ENCODE measurements around the gene SOX13.

Gene SOX13

DNA sequence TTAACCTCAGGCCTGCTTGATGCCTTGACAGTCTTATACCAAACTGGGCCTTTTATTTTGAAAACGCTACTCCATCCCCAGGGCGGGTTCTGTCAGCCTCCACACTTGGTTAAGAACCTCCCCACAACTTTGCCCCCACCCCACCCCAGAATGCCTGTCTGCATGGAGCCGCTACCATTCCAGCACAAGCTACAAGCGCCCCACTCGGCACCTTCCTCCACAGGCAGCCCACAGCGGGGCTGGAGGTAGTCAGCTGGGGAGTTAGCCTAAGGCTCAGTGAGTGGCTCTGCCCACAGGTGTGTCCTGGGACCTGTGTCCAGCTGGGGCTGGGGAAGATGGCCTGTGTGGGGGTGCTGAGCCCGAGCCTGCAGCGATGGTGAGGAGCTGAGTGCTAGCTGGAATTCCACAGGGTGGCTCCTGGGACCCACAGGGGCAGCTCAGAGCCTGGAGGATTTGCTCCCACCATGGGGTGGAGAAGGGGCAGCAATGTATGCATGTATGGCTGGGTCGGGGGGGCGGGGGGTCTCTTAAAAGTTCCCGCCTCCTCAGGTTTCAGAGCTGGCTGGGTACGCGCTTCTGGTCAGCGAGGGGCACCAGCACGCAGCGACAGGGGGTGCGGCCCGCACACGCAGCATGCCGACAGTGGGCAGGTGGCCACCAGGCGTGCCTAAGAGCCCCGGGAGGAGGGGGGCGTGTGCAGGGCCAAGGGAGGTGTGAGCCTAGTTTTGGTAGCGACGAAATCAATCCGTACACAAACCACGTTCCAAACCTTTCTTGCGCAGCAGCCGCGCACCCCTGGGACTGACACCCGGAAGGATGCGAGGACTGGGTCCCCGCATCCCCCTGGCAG lies 78.0 kb downstream of the SOX13 start:
- Mint-ChIP-seq H3K9me3 (no peaks in the 10 kb centered on the region), H3K36me3 (ENCODE audit: low read depth) (no peaks in the 10 kb centered on the region), H3K4me3 (peak overlapping the region; percentile 59), H3K4me1 (ENCODE audit: low read depth) (peaks cover 9% of the 10 kb centered on the region), H3K27me3 (no peaks in the 10 kb centered on the region), H3K27ac (no peak overlapping the region)
- no peak for DNase-seq

DNA sequence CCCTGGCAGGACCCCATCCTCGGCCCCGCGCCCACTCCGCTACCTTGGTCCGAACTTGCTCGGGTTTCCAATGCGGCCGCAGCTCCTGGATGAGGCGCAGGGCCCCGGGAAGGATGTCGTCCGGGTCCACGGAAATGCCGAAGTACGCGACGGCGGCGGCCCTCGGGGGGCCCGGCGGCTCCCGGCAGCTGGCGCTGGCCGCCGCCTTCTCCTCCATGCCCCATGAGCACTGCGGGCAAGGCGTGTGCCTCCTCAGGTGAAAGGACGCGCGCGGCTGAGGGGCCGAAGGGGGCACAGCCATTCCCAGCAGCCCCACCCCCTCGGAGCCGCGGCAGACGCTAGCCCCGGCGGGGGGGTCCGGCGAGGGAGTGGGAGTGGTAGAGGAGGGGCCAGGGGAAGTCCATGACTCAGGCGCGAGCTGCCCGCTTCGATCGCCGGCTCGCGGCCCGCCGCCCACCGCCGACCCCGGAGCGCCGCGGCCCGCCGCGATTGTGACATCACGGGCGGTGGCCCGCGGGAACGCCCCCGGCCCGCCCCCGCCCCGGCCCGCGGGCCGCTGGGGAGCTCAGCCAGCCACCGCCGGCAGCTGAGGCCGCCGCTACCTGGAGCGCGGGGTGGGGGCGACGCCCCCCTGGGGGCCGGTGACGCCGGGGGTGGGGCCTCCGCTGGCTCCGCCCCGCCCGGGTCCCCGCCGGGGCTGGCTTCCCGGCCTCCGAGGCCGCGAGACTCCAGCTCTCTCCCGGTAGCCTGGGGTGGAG lies 78.8 kb downstream of the SOX13 start, which contains the start of gene ETNK2:
TSS of gene ETNK2 (minus strand) at position 493 of the 758 bp plus-strand sequence. CDS start at position 301, 192 bp downstream.
- Mint-ChIP-seq H3K4me1 (ENCODE audit: low read depth) (peaks cover 9% of the 10 kb centered on the region), H3K27ac (no peak within 1 kb of the TSS), H3K9me3 (no peaks in the 10 kb centered on the region), H3K27me3 (no peaks in the 10 kb centered on the region), H3K4me3 (peak within 1 kb of the TSS; percentile 66), H3K36me3 (ENCODE audit: low read depth) (no peaks in the 10 kb centered on the region)
- peak; percentile 71 for DNase-seq

DNA sequence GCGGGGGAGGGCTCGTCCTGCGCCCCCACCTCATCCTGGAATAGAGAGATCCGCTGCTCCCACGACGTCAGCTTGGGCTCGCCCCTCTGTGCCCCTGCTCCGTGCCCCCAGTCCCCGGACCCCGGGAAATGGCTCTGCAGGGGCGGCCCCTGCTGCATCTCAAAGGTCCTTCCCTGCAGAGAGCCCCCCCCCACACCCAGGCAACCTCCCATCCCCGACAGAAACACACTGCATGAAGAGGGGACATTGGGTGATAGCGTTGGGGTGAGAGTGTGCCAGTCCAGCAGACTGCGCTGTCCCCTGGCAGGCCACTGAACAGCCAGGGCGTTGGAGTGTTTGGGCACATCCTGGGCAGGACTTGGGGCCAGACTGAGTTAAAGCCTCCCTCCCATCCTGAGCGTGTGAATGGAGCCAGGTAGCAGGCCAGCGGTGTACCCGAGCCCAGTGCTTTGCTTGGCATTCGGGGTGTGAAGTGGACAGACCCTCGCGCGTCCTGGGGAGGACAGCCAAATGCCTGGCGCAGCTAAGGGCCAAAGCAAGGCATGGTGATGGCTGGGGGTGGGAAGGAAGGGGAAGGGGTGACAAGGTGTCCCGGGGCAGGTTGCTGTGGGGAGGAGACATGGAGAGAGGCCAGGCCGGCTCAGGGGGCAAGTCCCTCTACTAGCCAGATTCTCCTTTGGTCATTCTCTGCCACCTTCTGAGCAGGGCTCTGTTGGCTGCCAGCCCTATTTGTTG lies 79.6 kb downstream of the SOX13 start:
- DNase-seq = no peak
- Mint-ChIP-seq H3K4me3 (peak overlapping the region; percentile 66), H3K4me1 (ENCODE audit: low read depth) (peaks cover 9% of the 10 kb centered on the region), H3K9me3 (no peaks in the 10 kb centered on the region), H3K27me3 (no peaks in the 10 kb centered on the region), H3K27ac (no peak overlapping the region), H3K36me3 (ENCODE audit: low read depth) (no peaks in the 10 kb centered on the region)

DNA sequence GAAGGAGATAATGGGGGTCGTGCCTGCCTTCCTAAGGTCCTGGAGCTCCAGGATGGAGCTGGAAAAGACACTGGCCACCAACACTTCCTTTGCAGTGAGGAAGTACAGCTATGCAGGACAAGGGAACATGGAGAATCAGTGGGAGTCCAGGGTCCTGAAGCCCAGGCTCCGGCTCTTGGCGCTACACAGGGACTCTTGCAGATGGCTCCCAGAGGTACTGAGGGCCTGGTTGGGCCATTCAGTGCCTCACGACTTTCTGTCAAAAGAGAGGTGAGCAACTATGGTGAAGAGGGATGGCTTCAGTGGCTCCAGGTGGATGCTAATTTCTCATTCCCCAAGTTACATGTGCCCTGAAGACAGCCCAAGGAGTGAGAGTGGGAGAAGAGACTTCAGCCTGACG lies 80.8 kb downstream of the SOX13 start:
- H3K27me3 Mint-ChIP-seq = no peaks in the 10 kb centered on the region

DNA sequence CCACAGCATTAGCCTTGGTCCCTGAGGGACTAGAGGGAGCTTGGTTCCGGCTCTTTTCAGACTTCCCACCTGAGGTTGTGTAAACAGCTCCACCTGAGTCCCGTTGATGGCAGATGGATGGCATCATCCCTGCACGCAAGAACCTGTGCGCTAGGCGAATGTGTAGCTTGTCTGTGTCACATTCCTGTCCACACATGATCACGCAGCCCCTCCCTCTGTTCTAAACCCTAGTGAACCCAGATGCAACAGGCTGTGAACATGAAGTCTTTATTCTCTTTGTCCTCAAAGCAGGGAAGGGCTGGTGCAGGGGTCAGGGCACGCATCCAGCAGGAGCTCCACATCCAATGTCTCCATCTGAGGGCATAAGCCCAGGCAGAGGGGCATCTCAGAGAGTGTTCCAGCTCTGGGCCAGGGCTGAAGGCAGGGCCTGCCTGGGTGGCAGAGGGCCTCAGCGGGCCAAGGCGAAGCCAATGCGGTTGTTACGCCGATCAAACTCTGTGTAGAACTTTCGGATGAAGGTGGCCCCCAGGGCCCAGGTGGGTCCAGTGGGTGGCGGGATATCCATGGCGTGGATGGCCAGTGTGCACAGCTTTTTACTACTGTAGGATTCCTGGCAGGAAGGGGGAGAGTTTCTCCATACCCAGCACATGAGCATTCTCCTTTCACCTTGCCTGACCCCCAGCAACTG lies 81.8 kb downstream of the SOX13 start:
- H3K27ac Mint-ChIP-seq = no peak overlapping the region
- no peaks in the 10 kb centered on the region for H3K9me3 Mint-ChIP-seq
- no peak for DNase-seq

More for the DNA sequence above, 80.8 kb downstream of the SOX13 start:
- Mint-ChIP-seq H3K36me3 (ENCODE audit: low read depth) (no peaks in the 10 kb centered on the region), H3K27ac (no peak overlapping the region), H3K4me3 (no peak overlapping the region), H3K9me3 (no peaks in the 10 kb centered on the region), H3K4me1 (ENCODE audit: low read depth) (peaks cover 9% of the 10 kb centered on the region)
- DNase-seq = no peak

DNA sequence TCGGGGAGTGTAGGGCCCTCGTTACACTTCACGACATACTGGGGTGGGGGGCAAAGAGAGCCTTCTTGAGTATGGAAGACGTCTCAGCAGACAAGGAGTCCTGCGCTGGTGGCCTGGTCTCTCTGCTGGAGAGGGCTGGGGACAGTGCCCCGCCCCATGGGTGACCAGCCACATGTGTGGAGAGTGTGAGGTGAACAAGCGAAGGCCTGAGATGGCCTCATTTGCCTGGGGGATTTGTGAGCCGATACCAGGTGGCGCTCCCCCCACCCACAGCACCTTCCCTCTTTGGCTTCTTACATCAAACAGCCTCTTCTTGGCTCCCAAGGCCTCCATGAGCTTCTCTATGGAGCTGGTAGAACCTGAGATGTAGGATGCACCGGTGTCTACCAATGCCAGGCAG lies 83.0 kb downstream of the SOX13 start:
- no peaks in the 10 kb centered on the region for H3K36me3 Mint-ChIP-seq (ENCODE audit: low read depth)
- peaks cover 8% of the 10 kb centered on the region for H3K4me1 Mint-ChIP-seq (ENCODE audit: low read depth)
- no peak overlapping the region for H3K4me3 Mint-ChIP-seq
- DNase-seq = no peak
- H3K27me3 Mint-ChIP-seq = peaks cover 4% of the 10 kb centered on the region
- no peak overlapping the region for H3K27ac Mint-ChIP-seq
- no peaks in the 10 kb centered on the region for H3K9me3 Mint-ChIP-seq

More for the DNA sequence above, 81.8 kb downstream of the SOX13 start:
- no peaks in the 10 kb centered on the region for H3K27me3 Mint-ChIP-seq
- H3K4me1 Mint-ChIP-seq (ENCODE audit: low read depth) = peaks cover 9% of the 10 kb centered on the region
- H3K36me3 Mint-ChIP-seq (ENCODE audit: low read depth) = no peaks in the 10 kb centered on the region
- no peak overlapping the region for H3K4me3 Mint-ChIP-seq

DNA sequence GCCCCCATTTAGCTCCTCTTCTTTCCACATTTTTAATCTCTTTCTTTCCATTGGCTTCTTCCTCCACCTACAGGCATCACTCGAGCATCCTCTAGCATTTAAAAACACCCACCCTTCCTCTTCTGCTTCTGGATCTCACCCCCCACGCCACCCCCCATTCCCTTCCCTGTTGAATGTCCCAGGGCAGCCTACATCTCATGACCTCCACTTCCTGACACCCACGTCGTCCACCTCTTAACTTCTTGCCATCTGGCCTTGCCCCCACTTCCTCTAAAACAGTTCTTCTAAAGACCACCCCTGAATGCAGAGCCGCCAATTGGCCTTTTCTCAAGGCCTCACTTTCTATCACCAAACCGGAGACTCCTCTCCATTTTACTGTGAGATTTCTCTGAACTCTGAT lies 85.0 kb downstream of the SOX13 start:
- no peak overlapping the region for H3K4me3 Mint-ChIP-seq
- H3K27ac Mint-ChIP-seq = no peak overlapping the region
- H3K36me3 Mint-ChIP-seq (ENCODE audit: low read depth) = no peaks in the 10 kb centered on the region
- H3K27me3 Mint-ChIP-seq = peaks cover 13% of the 10 kb centered on the region
- peaks cover 2% of the 10 kb centered on the region for H3K4me1 Mint-ChIP-seq (ENCODE audit: low read depth)
- no peak for DNase-seq
- H3K9me3 Mint-ChIP-seq = no peaks in the 10 kb centered on the region

DNA sequence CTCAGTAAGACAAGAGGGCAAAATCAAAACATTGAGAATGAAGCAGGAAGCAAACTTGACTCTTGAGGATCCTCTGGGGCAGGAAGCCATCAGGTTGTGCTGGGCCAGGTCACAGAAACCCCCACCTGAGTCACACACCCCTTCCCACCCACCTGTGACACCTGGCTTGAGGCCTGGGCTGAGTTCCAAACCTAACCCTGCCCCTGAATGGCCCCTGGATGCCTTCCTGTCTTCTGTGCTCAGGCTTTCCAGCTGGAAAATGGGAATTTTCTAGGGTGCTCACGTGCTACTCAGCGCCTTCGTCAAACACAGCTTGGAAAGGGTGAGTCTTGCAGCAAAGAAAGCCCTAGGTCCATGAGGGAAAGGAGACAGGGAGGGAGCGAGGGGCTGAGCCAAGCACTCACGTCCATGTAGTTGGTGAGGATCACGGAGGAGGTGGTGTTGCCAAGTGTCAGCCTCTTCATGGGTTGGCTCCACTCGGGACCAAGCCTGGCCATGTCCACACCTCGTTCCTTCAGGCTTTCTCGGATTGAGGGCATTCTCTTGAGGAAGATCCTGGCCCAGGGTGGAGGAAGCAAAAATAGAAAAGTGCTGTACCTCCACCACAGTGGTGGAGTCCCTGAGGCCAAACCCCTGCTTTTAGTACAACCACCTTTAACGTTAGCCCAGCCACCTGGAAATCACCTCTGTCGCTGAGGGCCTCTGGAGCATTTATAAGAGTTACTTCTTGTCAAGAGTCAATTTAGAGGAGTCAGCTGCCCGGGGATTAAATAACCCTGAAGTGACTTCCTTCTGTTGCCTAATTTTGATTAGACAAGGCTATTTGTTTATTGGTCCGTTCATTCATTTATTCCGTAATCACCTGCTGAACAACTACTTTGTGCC lies 88.9 kb downstream of the SOX13 start:
- Mint-ChIP-seq H3K36me3 (ENCODE audit: low read depth) (no peaks in the 10 kb centered on the region), H3K9me3 (no peaks in the 10 kb centered on the region), H3K4me3 (no peak overlapping the region), H3K4me1 (ENCODE audit: low read depth) (peaks cover 2% of the 10 kb centered on the region), H3K27me3 (peaks cover 17% of the 10 kb centered on the region), H3K27ac (no peak overlapping the region)
- DNase-seq = no peak

DNA sequence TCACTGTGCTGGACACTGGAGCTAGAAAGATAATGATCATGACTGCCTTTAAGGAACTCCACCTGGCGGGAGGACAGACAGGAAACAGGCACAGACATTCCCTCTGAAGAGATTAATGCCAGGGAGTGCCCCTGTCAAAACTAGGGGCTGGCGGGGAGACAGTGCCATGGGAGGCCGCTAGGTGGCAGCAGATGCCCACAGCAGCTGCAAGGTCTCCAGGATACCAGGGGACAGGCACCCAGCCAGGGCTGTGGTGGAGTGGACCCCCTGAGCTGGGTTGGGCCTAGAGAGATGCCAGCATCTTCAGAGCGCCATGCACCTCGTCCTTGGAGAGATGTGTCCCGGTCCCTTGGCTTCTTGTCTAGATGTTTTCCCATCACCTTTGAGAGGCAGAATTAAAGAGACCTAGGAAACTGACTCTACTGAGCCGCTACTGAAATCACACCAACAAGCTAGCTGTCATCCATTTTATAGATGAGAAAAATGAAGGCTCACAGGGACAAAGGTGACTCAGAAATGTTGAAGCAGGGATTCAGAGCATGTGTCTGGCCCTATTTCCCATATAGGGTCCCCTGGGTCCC lies 89.7 kb downstream of the SOX13 start:
- DNase-seq = peak; percentile 91
- H3K27ac Mint-ChIP-seq = no peak overlapping the region
- peaks cover 17% of the 10 kb centered on the region for H3K27me3 Mint-ChIP-seq
- no peaks in the 10 kb centered on the region for H3K36me3 Mint-ChIP-seq (ENCODE audit: low read depth)
- H3K4me3 Mint-ChIP-seq = no peak overlapping the region
- peaks cover 2% of the 10 kb centered on the region for H3K4me1 Mint-ChIP-seq (ENCODE audit: low read depth)
- peaks cover 5% of the 10 kb centered on the region for H3K9me3 Mint-ChIP-seq

DNA sequence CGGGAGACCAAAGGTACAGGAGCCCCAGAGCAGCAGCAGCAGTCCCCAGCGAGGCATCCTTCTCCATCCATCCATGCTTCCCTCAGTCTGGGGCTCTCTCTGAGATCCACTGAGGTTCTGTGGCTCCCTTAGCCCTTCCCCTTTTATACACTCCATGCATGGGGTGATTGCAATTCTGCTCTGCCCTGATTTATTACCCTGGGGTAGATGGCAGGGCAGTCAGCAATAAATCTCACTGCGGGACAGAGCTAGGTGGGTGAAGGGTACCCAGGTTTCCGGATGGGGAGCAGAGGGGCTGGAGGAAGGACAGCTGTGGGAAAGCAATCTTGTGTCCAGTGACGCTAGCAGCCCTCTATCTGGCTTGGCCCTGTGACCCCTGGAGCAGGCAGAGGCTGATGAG lies 93.3 kb downstream of the SOX13 start, which contains the start of gene REN:
TSS of gene REN (minus strand) at position 119 of the 400 bp plus-strand sequence. CDS start at position 75, 44 bp downstream.
- H3K9me3 Mint-ChIP-seq = peaks cover 31% of the 10 kb centered on the region
- no peak within 1 kb of the TSS for H3K27ac Mint-ChIP-seq
- no peak within 1 kb of the TSS for H3K4me3 Mint-ChIP-seq
- no peak for DNase-seq
- H3K4me1 Mint-ChIP-seq (ENCODE audit: low read depth) = peaks cover 2% of the 10 kb centered on the region
- peaks cover 2% of the 10 kb centered on the region for H3K36me3 Mint-ChIP-seq (ENCODE audit: low read depth)
- H3K27me3 Mint-ChIP-seq = peaks cover 9% of the 10 kb centered on the region

DNA sequence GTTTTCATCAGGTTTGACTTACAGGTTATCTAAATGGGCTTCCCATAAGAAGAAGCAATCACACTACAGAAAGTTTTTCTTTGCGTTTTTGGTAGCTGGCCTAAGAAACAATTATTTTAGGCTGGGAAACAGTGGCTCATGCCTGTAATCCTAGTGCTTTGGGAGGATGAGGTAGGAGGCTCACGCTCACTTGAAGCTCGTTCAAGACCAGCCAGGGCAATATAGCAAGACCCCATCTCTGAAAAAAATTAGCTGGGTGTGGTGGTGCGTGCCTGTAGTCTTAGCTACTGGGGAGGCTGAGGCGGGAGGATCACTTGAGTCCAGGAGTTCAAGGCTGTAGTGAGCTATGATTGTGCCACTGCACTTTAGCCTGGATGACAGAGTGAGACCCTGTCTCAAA lies 94.8 kb downstream of the SOX13 start:
- no peak overlapping the region for H3K4me3 Mint-ChIP-seq
- no peak overlapping the region for H3K27ac Mint-ChIP-seq
- peaks cover 39% of the 10 kb centered on the region for H3K9me3 Mint-ChIP-seq
- H3K4me1 Mint-ChIP-seq (ENCODE audit: low read depth) = no peaks in the 10 kb centered on the region
- no peak for DNase-seq
- H3K27me3 Mint-ChIP-seq = peaks cover 4% of the 10 kb centered on the region
- peaks cover 2% of the 10 kb centered on the region for H3K36me3 Mint-ChIP-seq (ENCODE audit: low read depth)

DNA sequence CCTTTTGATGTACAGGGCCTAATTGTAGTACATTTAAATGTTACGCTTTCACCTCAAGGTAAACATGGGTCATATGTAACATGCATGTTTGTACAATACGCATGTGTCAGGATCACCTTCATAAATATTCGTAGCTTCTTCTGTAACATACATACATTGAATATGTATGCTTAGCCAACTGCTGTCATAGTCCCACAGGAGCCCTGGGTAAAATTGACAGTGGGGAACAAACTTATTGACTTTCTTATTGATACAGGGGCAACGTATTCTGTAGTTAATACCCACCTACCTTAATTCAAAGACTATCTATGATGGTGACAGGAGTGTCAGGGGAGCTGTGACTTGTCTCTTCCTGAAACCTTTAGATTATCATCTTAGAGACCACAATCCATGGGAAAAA lies 96.9 kb downstream of the SOX13 start:
- Mint-ChIP-seq H3K27ac (no peak overlapping the region), H3K4me3 (no peak overlapping the region), H3K36me3 (ENCODE audit: low read depth) (peaks cover 2% of the 10 kb centered on the region), H3K9me3 (peaks cover 39% of the 10 kb centered on the region), H3K4me1 (ENCODE audit: low read depth) (no peaks in the 10 kb centered on the region), H3K27me3 (peaks cover 13% of the 10 kb centered on the region)
- no peak for DNase-seq

Measured in activated T-cell treated with anti-CD3 and anti-CD28 coated beads, Interleukin-2, amount 50 U/mL, for 24 hours (primary cell).